Measurements from ENCODE around the gene DAW1. TPM values are rescaled to one million over a fixed set of nuclear protein-coding genes. Genes with fewer than 3 reads are reported as not detected.

DAW1 gene
- total RNA-seq, 1 experiment from 2014 or later = 0.37 TPM

DNA sequence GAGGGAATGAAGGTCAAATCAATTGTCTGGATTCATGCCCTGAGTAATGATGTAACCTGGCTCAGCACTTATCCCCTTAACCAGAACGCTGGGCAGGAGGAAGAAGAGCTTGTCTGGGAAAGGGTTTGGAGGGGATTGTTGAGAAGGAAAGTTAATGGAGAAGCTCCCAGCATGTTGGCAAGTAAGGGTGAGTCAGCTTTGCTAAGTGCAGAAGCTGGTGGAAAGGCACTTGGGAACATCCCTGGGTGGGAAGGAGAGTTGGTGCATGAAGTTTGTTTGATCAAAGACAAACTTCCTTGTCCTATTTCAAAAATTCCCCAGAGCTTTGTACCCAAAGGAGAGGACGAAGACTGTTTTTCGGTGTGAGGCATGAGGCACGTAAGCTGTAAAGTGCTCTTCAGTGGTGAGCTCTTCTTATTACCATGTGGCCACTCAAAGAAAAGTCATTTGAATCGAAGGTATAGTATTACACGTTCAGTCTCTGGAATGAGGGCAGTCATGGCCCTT is 17.6 kb upstream of the DAW1 start:
- Histone ChIP-seq H4K5ac (ENCODE audit: insufficient read length, low read depth, low read length) (no peak overlapping the region), H3K23ac (ENCODE audit: insufficient read length, low read depth, low read length) (no peak overlapping the region), H3K4me2 (ENCODE audit: insufficient read depth, insufficient read length, low read length) (no peak overlapping the region), H3K9ac (ENCODE audit: extremely low read depth, insufficient read length, low read length) (no peak overlapping the region), H4K8ac (replicated peaks; ENCODE audit: insufficient read length, low read depth, low read length) (no peak overlapping the region), H3K27me3 (ENCODE audit: insufficient read depth, low read length) (no peaks in the 10 kb centered on the region; the same call in 1 of the 2 replicates), H2BK20ac (ENCODE audit: low read depth, low read length, poor library complexity, severe bottlenecking) (no peak overlapping the region), H3K14ac (ENCODE audit: insufficient read depth, low read length) (no peak overlapping the region), H2AK5ac (ENCODE audit: insufficient read length, low read length) (no peak overlapping the region), H2AFZ (ENCODE audit: low read length) (no peak overlapping the region), H2BK12ac (ENCODE audit: insufficient read length, low read depth, low read length) (no peak overlapping the region), H4K20me1 (ENCODE audit: control insufficient read depth, insufficient read depth, insufficient read length) (no peaks in the 10 kb centered on the region), H3K79me2 (ENCODE audit: insufficient read depth, low read length) (no peaks in the 10 kb centered on the region), H2BK5ac (ENCODE audit: insufficient read length, low read length) (no peak overlapping the region), H3K4ac (ENCODE audit: low read depth, low read length) (no peak overlapping the region), H3K4me1 (ENCODE audit: insufficient read depth, low read length) (no peaks in the 10 kb centered on the region), H3K9me3 (ENCODE audit: control insufficient read depth, low read depth, low read length) (no peaks in the 10 kb centered on the region), H3K27ac (ENCODE audit: insufficient read length, low read depth, low read length) (no peak overlapping the region), H3K56ac (ENCODE audit: insufficient read length, low read depth, low read length) (no peak overlapping the region), H3K23me2 (ENCODE audit: insufficient read length, low read depth, low read length, poor library complexity, severe bottlenecking) (no peaks in the 10 kb centered on the region), H3K79me1 (ENCODE audit: insufficient read depth, low read depth, low read length, poor library complexity, severe bottlenecking) (no peaks in the 10 kb centered on the region), H3T11ph (ENCODE audit: low read length) (no peak overlapping the region), H3K18ac (ENCODE audit: insufficient read length, low read depth, low read length) (no peak overlapping the region), H2BK15ac (ENCODE audit: low read depth, low read length) (no peak overlapping the region), H2BK120ac (ENCODE audit: low read depth, low read length, poor library complexity, severe bottlenecking) (no peak overlapping the region), H4K91ac (ENCODE audit: insufficient read length, low read depth, low read length) (no peak overlapping the region)
- Mint-ChIP-seq H3K4me3 (no peak overlapping the region), H3K36me3 (ENCODE audit: insufficient read depth in 1 of 3, low read depth in 3 of 3) (no peaks in the 10 kb centered on the region), H3K9me3 (no peaks in the 10 kb centered on the region; a peak in 1 of 5 replicates), H3K27me3 (ENCODE audit: low read depth) (peaks cover 12% of the 10 kb centered on the region), H3K4me1 (peaks cover 10 to 14% of the 10 kb centered on the region in 2 experiments), H3K27ac (no peak overlapping the region; a peak in 1 of 7 replicates)
- no peak for TF ChIP-seq CTCF (conservative IDR thresholded peaks at IDR 0.05)
- DNase-seq = no peak
- WGBS (ENCODE audit: extremely low coverage, insufficient read length, low lambda C conversion rate) = no CpG with 5 or more reads among the region's 6 CpGs

Measured in H9 (cell line).